Measurements from ENCODE around the gene FHIT.

- TF ChIP-seq CTCF (conservative IDR thresholded peaks at IDR 0.05) (no peak), EZH2 (IDR thresholded peaks at IDR 0.05; ENCODE audit: low read depth) (no peak)
These were observed 1022.4 kb downstream of the FHIT start for GRCh38 chr3:60228823-60229222.

Data from PC-9 (cell line).